HCT116 (cell line): Measurements from ENCODE around the gene SPOP. TPM values are rescaled to one million over a fixed set of nuclear protein-coding genes. Genes with fewer than 3 reads are reported as not detected.
A peak's percentile ranks its signal among the peaks of the same experiment; 100 is the strongest.

Source experiments
- ATAC-seq: fragments of 200-7000 bp; cut with Tn5 transposase; 2 replicates; pipeline ENCODE4 v1.9.1; 2020; ENCODE audit warnings: mild to moderate bottlenecking, moderate library complexity
- BruUV-seq: library from RNA; stranded (reverse); fragments of 400-500 nt; replicated peaks from 2 replicates; lab custom pipeline; 2021; lab: Mats Ljungman, UMichigan
- CTCF ChIA-PET: fragments of 300-600 bp; sonication (Branson Sonifier 250); formaldehyde crosslinking; loops from one replicate; lab custom pipeline; 2021; ENCODE audit warnings: antibody characterized with exemption; lab: Charles Lee
- POLR2A ChIA-PET: fragments of 300-600, 350-600 bp; sonication (Branson Sonifier 250); formaldehyde crosslinking; loops from one replicate; lab custom pipeline; 2021; ENCODE audit warnings: antibody characterized with exemption; lab: Charles Lee
- RAD21 ChIA-PET, 2 experiments: fragments of 300-600 bp; sonication (Branson Sonifier 250); formaldehyde crosslinking; loops; one replicate each; lab custom pipeline; 2023; ENCODE audit warnings: low total read pairs in 2 of 2; ENCODE audit not compliant: uncharacterized antibody in 2 of 2, unreplicated experiment in 2 of 2, low non-redundant PET in 1 of 2; lab: Charles Lee
- DNase-seq: peaks from one replicate; pipeline ENCODE4 v3.0.0-alpha.2; 2010; ENCODE audit warnings: low read depth, low spot score
- H2AFZ ChIP-seq: fragments of 200-600 bp; shearing (Covaris generic), sonication (generic); 2 replicates; pipeline ENCODE4 v1.6.1; 2017; ENCODE audit warnings: low read depth, mixed run types, mixed read lengths, antibody characterized with exemption, low read length; ENCODE audit not compliant: poor library complexity, severe bottlenecking
- H3K27ac ChIP-seq: 2 replicates; pipeline ENCODE4 v1.5.1; 2012; ENCODE audit warnings: low read depth, low read length
- H3K27me3 ChIP-seq: fragments of 200-600 bp; sonication (generic); 2 replicates; pipeline ENCODE4 v1.6.1; 2016; ENCODE audit warnings: mixed run types, low read length, mixed read lengths; ENCODE audit not compliant: insufficient read depth
- H3K36me3 ChIP-seq, 2 experiments: fragments of 200-500 bp in 1 of 2; fragments of 200-600 bp in 1 of 2; sonication (Bioruptor generic) in 1 of 2; sonication (generic) in 1 of 2; 2 replicates each; pipeline versions ENCODE4 v1.5.1 to v1.6.1; 2014 to 2016; ENCODE audit warnings: low read length in 2 of 2, inconsistent platforms in 1 of 2, mixed read lengths in 1 of 2, mixed run types in 1 of 2; ENCODE audit not compliant: insufficient read depth in 2 of 2, control insufficient read depth in 1 of 2
- H3K4me1 ChIP-seq, 2 experiments: fragments of 200-600 bp in 1 of 2; sonication (generic) in 1 of 2; 2 replicates each; pipeline versions ENCODE4 v1.5.1 to v1.6.1; 2012 to 2017; ENCODE audit warnings: low read length in 2 of 2, inconsistent platforms in 1 of 2, mild to moderate bottlenecking in 1 of 2, mixed read lengths in 1 of 2, mixed run types in 1 of 2, moderate library complexity in 1 of 2; ENCODE audit not compliant: insufficient read depth in 2 of 2, control insufficient read depth in 1 of 2
- H3K4me2 ChIP-seq: fragments of 200-600 bp; sonication (generic); 2 replicates; pipeline ENCODE4 v1.6.1; 2017; ENCODE audit warnings: mixed run types, low read length, mixed read lengths
- H3K4me3 ChIP-seq, 2 experiments: fragments of 200-600 bp in 1 of 2; sonication (generic) in 1 of 2; replicated peaks in 1 of 2; 2 replicates each; pipeline ENCODE4 v1.5.1; 2011 to 2016; ENCODE audit warnings: low read length in 2 of 2, control low read depth in 1 of 2, low read depth in 1 of 2, mild to moderate bottlenecking in 1 of 2, mixed read lengths in 1 of 2, mixed run types in 1 of 2
- H3K79me2 ChIP-seq: fragments of 200-600 bp; sonication (generic); 2 replicates; pipeline ENCODE4 v1.6.1; 2017; ENCODE audit warnings: mild to moderate bottlenecking, mixed run types, low read length, moderate library complexity, mixed read lengths; ENCODE audit not compliant: insufficient read depth
- H3K9ac ChIP-seq: fragments of 200-600 bp; sonication (generic); 2 replicates; pipeline ENCODE4 v1.6.1; 2016; ENCODE audit warnings: low read length, mixed read lengths
- H3K9me2 ChIP-seq: fragments of 200-600 bp; sonication (generic), shearing (Covaris generic); 2 replicates; pipeline ENCODE4 v1.6.1; 2017; ENCODE audit warnings: mixed run types, mild to moderate bottlenecking, moderate library complexity; ENCODE audit not compliant: insufficient read depth
- H3K9me3 ChIP-seq, 2 experiments: fragments of 200-500 bp in 1 of 2; fragments of 200-600 bp in 1 of 2; sonication (Bioruptor generic) in 1 of 2; sonication (generic) in 1 of 2; 2 replicates each; pipeline ENCODE4 v1.6.1; 2014 to 2017; ENCODE audit warnings: low read length in 2 of 2, mixed read lengths in 2 of 2, inconsistent platforms in 1 of 2, low read depth in 1 of 2, mild to moderate bottlenecking in 1 of 2, mixed run types in 1 of 2, moderate library complexity in 1 of 2; ENCODE audit not compliant: control insufficient read depth in 1 of 2, insufficient read depth in 1 of 2
- H4K20me1 ChIP-seq: fragments of 200-600 bp; sonication (generic), shearing (Covaris generic); 2 replicates; pipeline ENCODE4 v1.6.1; 2017; ENCODE audit warnings: mixed run types, mild to moderate bottlenecking, moderate library complexity; ENCODE audit not compliant: insufficient read depth
- CBX3 ChIP-seq: IDR thresholded peaks from 2 replicates; pipeline ENCODE4 v1.6.1; 2012; ENCODE audit warnings: low read depth
- EGR1 ChIP-seq: IDR thresholded peaks from 2 replicates; pipeline ENCODE4 v1.6.1; 2012; ENCODE audit warnings: low read depth
- ELF1 ChIP-seq: IDR thresholded peaks from 2 replicates; pipeline ENCODE4 v1.6.1; 2012; ENCODE audit warnings: low read depth, borderline replicate concordance
- EZH2 ChIP-seq: fragments of 200-600 bp; sonication (generic); IDR thresholded peaks from 2 replicates; pipeline ENCODE4 v1.6.1; 2017; ENCODE audit warnings: antibody characterized with exemption, mixed run types
- EZH2phosphoT487 ChIP-seq: fragments of 200-600 bp; IDR thresholded peaks from 2 replicates; pipeline ENCODE4 v1.6.1; 2018; ENCODE audit warnings: antibody characterized with exemption, borderline replicate concordance
- JUND ChIP-seq: IDR thresholded peaks from 2 replicates; pipeline ENCODE4 v1.6.1; 2012
- POLR2A ChIP-seq: IDR thresholded peaks from 2 replicates; pipeline ENCODE4 v1.7.0; 2011; ENCODE audit warnings: borderline replicate concordance; ENCODE audit not compliant: insufficient read depth, insufficient read length; ENCODE audit errors: extremely low read depth
- POLR2AphosphoS5 ChIP-seq: IDR thresholded peaks from 2 replicates; pipeline ENCODE4 v1.6.1; 2011; ENCODE audit warnings: mild to moderate bottlenecking, low read depth, low read length, moderate library complexity
- RAD21 ChIP-seq: IDR thresholded peaks from 2 replicates; pipeline ENCODE4 v1.6.1; 2012; ENCODE audit warnings: low read depth, mild to moderate bottlenecking
- SIN3A ChIP-seq: IDR thresholded peaks from 2 replicates; pipeline ENCODE4 v1.6.1; 2012; ENCODE audit warnings: low read depth
- SRF ChIP-seq: IDR thresholded peaks from 2 replicates; pipeline ENCODE4 v1.6.1; 2012; ENCODE audit warnings: low read depth
- YY1 ChIP-seq: IDR thresholded peaks from 2 replicates; pipeline ENCODE4 v1.6.1; 2011; ENCODE audit warnings: low read length, low read depth, moderate library complexity, mild to moderate bottlenecking; ENCODE audit not compliant: insufficient replicate concordance; ENCODE audit errors: extremely low read depth
- ZFX ChIP-seq: fragments of 450-650 bp; IDR thresholded peaks from 2 replicates; pipeline ENCODE4 v1.6.1; 2017
- ZNF274 ChIP-seq: fragments of 200-500 bp; sonication (Bioruptor generic); IDR thresholded peaks from 2 replicates; pipeline ENCODE4 v1.6.1; 2014; ENCODE audit warnings: mild to moderate bottlenecking, low read depth, low read length, inconsistent platforms
- intact Hi-C: fragments of 100-400 bp; cut with micrococcal nuclease; formaldehyde crosslinking; loops from 2 replicates; pipeline ENCODE4 v1.10.0; 2022
- total RNA-seq: library from RNA; stranded (reverse); gene quantifications from one replicate; pipeline ENCODE4 v1.2.1, GENCODE V29; 2021; ENCODE audit not compliant: unreplicated experiment
- TF ChIP-seq, protein P1 (sequence below), 3 experiments: fragments of 200-600 bp in 1 of 3; sonication (generic) in 1 of 3; IDR thresholded peaks in 2 of 3; conservative IDR thresholded peaks in 1 of 3; 2 replicates each; pipeline ENCODE4 v1.5.1; 2012 to 2017; ENCODE audit warnings: low read depth in 2 of 3, low read length in 2 of 3, antibody characterized with exemption in 1 of 3, borderline replicate concordance in 1 of 3, control low read depth in 1 of 3, mild to moderate bottlenecking in 1 of 3, mixed read lengths in 1 of 3, mixed run types in 1 of 3, moderate library complexity in 1 of 3; ENCODE audit not compliant: insufficient read depth in 1 of 3
- TF ChIP-seq, protein P2 (sequence below): IDR thresholded peaks from 2 replicates; pipeline ENCODE4 v1.6.1; 2012

SPOP gene
- total RNA-seq, 1 experiment from 2014 or later = 85.1 TPM

DNA sequence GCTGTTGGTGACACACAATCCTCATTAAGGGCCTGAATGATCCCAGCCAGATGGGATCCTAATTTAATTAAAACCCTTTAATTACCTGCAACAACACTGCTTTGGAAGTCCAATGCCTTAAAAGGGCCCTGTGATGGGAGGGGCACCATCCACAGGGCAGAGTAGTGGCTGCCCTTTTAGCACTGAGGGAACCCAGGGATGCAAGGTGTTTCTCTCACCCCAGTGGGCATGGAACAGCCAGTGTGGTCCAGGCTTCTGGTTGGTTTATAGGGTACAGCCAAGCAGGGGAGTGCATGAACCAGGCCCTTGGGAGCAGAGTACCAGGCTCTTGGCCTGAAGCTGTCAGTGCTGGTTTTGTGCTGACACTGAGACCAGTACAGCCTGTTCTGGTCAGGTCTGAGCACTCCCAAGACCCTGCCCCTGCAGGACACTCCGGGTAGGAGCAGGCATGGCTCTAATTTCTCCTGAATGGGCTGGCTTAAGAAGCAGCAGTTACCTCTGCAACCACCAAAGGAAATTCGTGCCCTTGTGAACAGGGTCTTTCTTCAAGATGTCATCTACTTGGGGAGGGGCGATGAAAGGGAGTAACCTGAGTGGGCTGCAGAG lies 92.4 kb downstream of the SPOP start:
- ChIA-PET RAD21 (no interaction called here), POLR2A (no interaction called here), CTCF (no interaction called here)
- Histone ChIP-seq H3K9me2 (no peaks in the 10 kb centered on the region), H3K4me1 (peaks cover 0 to 12% of the 10 kb centered on the region in 2 experiments; a peak in 2 of 4 replicates), H2AFZ (no peak overlapping the region), H3K9me3 (no peaks in the 10 kb centered on the region), H3K27me3 (no peaks in the 10 kb centered on the region), H3K36me3 (no peaks in the 10 kb centered on the region), H3K9ac (no peak overlapping the region), H3K27ac (no peak overlapping the region), H3K4me3 (no peak overlapping the region), H3K4me2 (no peak overlapping the region), H4K20me1 (no peaks in the 10 kb centered on the region), H3K79me2 (no peaks in the 10 kb centered on the region)
- ATAC-seq (peak; percentile 89), DNase-seq (no peak)
- TF ChIP-seq, protein P1, sequence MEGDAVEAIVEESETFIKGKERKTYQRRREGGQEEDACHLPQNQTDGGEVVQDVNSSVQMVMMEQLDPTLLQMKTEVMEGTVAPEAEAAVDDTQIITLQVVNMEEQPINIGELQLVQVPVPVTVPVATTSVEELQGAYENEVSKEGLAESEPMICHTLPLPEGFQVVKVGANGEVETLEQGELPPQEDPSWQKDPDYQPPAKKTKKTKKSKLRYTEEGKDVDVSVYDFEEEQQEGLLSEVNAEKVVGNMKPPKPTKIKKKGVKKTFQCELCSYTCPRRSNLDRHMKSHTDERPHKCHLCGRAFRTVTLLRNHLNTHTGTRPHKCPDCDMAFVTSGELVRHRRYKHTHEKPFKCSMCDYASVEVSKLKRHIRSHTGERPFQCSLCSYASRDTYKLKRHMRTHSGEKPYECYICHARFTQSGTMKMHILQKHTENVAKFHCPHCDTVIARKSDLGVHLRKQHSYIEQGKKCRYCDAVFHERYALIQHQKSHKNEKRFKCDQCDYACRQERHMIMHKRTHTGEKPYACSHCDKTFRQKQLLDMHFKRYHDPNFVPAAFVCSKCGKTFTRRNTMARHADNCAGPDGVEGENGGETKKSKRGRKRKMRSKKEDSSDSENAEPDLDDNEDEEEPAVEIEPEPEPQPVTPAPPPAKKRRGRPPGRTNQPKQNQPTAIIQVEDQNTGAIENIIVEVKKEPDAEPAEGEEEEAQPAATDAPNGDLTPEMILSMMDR (IDR thresholded peaks at IDR 0.05 in 2 of 3, conservative IDR thresholded peaks at IDR 0.05 in 1 of 3; ENCODE audit: borderline replicate concordance in 1 of 3, insufficient read depth in 1 of 3, low read depth in 2 of 3, low read length in 2 of 3) = peak in 2 of 3 experiments; percentile 53 to 56; a peak in 4 of 6 replicates
- TF ChIP-seq SIN3A = no peak
- BruUV-seq = no TSS peak
- intact Hi-C loops = no loop called here

DNA sequence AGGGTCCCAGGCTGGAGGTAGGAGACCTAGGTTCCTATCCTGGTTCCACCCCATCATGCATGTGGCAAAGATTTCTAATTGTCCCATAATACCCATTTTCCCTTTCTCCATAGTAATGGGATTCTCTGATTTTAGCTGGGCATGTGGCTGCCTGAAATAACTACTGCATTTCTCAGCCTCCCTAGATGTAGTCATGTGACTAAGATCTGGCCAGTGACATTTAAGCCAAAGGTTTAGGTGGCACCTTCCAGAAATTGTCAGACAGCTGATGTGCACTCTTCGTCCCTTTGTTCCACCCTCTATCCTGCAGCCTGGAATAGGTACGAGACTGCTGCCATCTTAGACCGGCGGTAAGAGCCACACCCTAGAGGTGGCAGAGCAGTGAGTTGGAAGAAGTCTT lies 94.0 kb downstream of the SPOP start:
- Histone ChIP-seq H3K9me2 (no peaks in the 10 kb centered on the region), H3K36me3 (no peaks in the 10 kb centered on the region), H3K4me3 (no peak overlapping the region), H3K27me3 (no peaks in the 10 kb centered on the region), H2AFZ (no peak overlapping the region), H3K9me3 (no peaks in the 10 kb centered on the region), H4K20me1 (no peaks in the 10 kb centered on the region), H3K4me2 (no peak overlapping the region), H3K79me2 (no peaks in the 10 kb centered on the region), H3K4me1 (peaks cover 0 to 12% of the 10 kb centered on the region in 2 experiments; a peak in 2 of 4 replicates), H3K27ac (no peak overlapping the region), H3K9ac (no peak overlapping the region)
- intact Hi-C loops = no loop called here
- POLR2A ChIA-PET = no interaction called here
- TF ChIP-seq, protein P2, sequence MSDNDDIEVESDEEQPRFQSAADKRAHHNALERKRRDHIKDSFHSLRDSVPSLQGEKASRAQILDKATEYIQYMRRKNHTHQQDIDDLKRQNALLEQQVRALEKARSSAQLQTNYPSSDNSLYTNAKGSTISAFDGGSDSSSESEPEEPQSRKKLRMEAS = no peak
- no peak for TF ChIP-seq YY1
- TF ChIP-seq CBX3 = no peak
- no peak for TF ChIP-seq EZH2phosphoT487
- no peak for TF ChIP-seq SRF
- TF ChIP-seq POLR2A = no peak
- no peak for TF ChIP-seq RAD21
- TF ChIP-seq POLR2AphosphoS5 = no peak
- no peak for TF ChIP-seq EGR1
- TF ChIP-seq ELF1 = no peak
- no peak for TF ChIP-seq ZNF274
- no peak for TF ChIP-seq JUND
- no peak for TF ChIP-seq ZFX
- no peak for TF ChIP-seq EZH2
- RAD21 ChIA-PET = no interaction called here
- DNase-seq (no peak), ATAC-seq (no peak)
- BruUV-seq = no TSS peak
- CTCF ChIA-PET = no interaction called here
